ENCODE measurements around the gene ANKRD13A. TPM values are rescaled to one million over a fixed set of nuclear protein-coding genes. Genes with fewer than 3 reads are reported as not detected.
"Not testable (repeated sequence)": the region's sequence is repeated elsewhere in the genome, so short reads cannot be mapped to it uniquely, and the experiment has no call there.

Gene ANKRD13A
- total and polyA plus RNA-seq, 4 donors: 16.5 to 61.9 (median 37.3) TPM

GRCh38 chr12:110068654-110069053 is 69.4 kb downstream of the ANKRD13A start:
- H3K4me3 ChIP-seq (ENCODE audit: low read length in 2 of 2): no peak overlapping the region
- intact Hi-C loops (cut with DNase I): no loop called here
- no peaks in the 10 kb centered on the region for H3K9me3 ChIP-seq (ENCODE audit: control insufficient read depth, low read length)
- no peak for ATAC-seq (ENCODE audit: low FRiP score)
- H3K27ac ChIP-seq (ENCODE audit: low read depth in 1 of 2, low read length in 2 of 2): no peak overlapping the region
- H3K4me1 ChIP-seq (ENCODE audit: control insufficient read depth in 1 of 2, insufficient read depth in 2 of 2, low read length in 2 of 2): no peaks in the 10 kb centered on the region
- no peaks in the 10 kb centered on the region for H3K27me3 ChIP-seq (ENCODE audit: control insufficient read depth in 1 of 2, insufficient read depth in 2 of 2, low read length in 1 of 2)
- no peaks in the 10 kb centered on the region for H3K36me3 ChIP-seq (ENCODE audit: control insufficient read depth in 1 of 2, insufficient read depth in 2 of 2, low read length in 1 of 2)
- 95 to 97% methylated on average over 2 of the region's 2 CpGs for WGBS, 2 donors
- no peak for DNase-seq

- H3K4me3 ChIP-seq (ENCODE audit: low read length in 2 of 2): no peak overlapping the region
- no peaks in the 10 kb centered on the region for H3K9me3 ChIP-seq (ENCODE audit: control insufficient read depth, low read length)
- ATAC-seq (ENCODE audit: low FRiP score): no peak
- no peak overlapping the region for H3K27ac ChIP-seq (ENCODE audit: low read depth in 1 of 2, low read length in 2 of 2)
- intact Hi-C loops (cut with DNase I): no loop called here
- H3K36me3 ChIP-seq (ENCODE audit: control insufficient read depth in 1 of 2, insufficient read depth in 2 of 2, low read length in 1 of 2): no peaks in the 10 kb centered on the region
- no peaks in the 10 kb centered on the region for H3K27me3 ChIP-seq (ENCODE audit: control insufficient read depth in 1 of 2, insufficient read depth in 2 of 2, low read length in 1 of 2)
- DNase-seq: no peak
- H3K4me1 ChIP-seq (ENCODE audit: control insufficient read depth in 1 of 2, insufficient read depth in 2 of 2, low read length in 2 of 2): no peaks in the 10 kb centered on the region
Measured at GRCh38 chr12:110071504-110071903, 72.3 kb downstream of the ANKRD13A start.

GRCh38 chr12:110071967-110072366 is 72.7 kb downstream of the ANKRD13A start:
- Histone ChIP-seq H3K27me3 (ENCODE audit: control insufficient read depth in 1 of 2, insufficient read depth in 2 of 2, low read length in 1 of 2) (no peaks in the 10 kb centered on the region), H3K36me3 (ENCODE audit: control insufficient read depth in 1 of 2, insufficient read depth in 2 of 2, low read length in 1 of 2) (no peaks in the 10 kb centered on the region), H3K9me3 (ENCODE audit: control insufficient read depth, low read length) (no peaks in the 10 kb centered on the region), H3K4me1 (ENCODE audit: control insufficient read depth in 1 of 2, insufficient read depth in 2 of 2, low read length in 2 of 2) (no peaks in the 10 kb centered on the region), H3K27ac (ENCODE audit: low read depth in 1 of 2, low read length in 2 of 2) (no peak overlapping the region), H3K4me3 (ENCODE audit: low read length in 2 of 2) (no peak overlapping the region)
- DNase-seq (no peak), ATAC-seq (ENCODE audit: low FRiP score) (no peak)
- WGBS, 2 donors: 98 to 99% methylated on average over 3 of the region's 3 CpGs
- intact Hi-C loops (cut with DNase I): no loop called here

GRCh38 chr12:110072636-110073035 is 73.4 kb downstream of the ANKRD13A start:
- DNase-seq; H3K4me3 ChIP-seq (ENCODE audit: low read length in 2 of 2); H3K27me3 ChIP-seq (ENCODE audit: control insufficient read depth in 1 of 2, insufficient read depth in 2 of 2, low read length in 1 of 2); H3K27ac ChIP-seq (ENCODE audit: low read depth in 1 of 2, low read length in 2 of 2); intact Hi-C loops (cut with DNase I); H3K36me3 ChIP-seq (ENCODE audit: control insufficient read depth in 1 of 2, insufficient read depth in 2 of 2, low read length in 1 of 2); H3K4me1 ChIP-seq (ENCODE audit: control insufficient read depth in 1 of 2, insufficient read depth in 2 of 2, low read length in 2 of 2); H3K9me3 ChIP-seq (ENCODE audit: control insufficient read depth, low read length); ATAC-seq (ENCODE audit: low FRiP score): not testable (repeated sequence)
- WGBS, 2 donors: 73 to 79% methylated on average over 9 of the region's 9 CpGs

- Histone ChIP-seq H3K4me1 (ENCODE audit: control insufficient read depth in 1 of 2, insufficient read depth in 2 of 2, low read length in 2 of 2) (no peaks in the 10 kb centered on the region), H3K9me3 (ENCODE audit: control insufficient read depth, low read length) (no peaks in the 10 kb centered on the region), H3K36me3 (ENCODE audit: control insufficient read depth in 1 of 2, insufficient read depth in 2 of 2, low read length in 1 of 2) (no peaks in the 10 kb centered on the region), H3K4me3 (ENCODE audit: low read length in 2 of 2) (peak overlapping the region in 1 of 2 donors; percentile 41), H3K27me3 (ENCODE audit: control insufficient read depth in 1 of 2, insufficient read depth in 2 of 2, low read length in 1 of 2) (no peaks in the 10 kb centered on the region), H3K27ac (ENCODE audit: low read depth in 1 of 2, low read length in 2 of 2) (no peak overlapping the region)
- intact Hi-C loops (cut with DNase I): no loop called here
- DNase-seq: peak in 1 of 2 donors; percentile 72
- 11 to 12% methylated on average over 19 of the region's 19 CpGs for WGBS, 2 donors
- ATAC-seq (ENCODE audit: low FRiP score): peak; percentile 26
Measured at GRCh38 chr12:110073049-110073831, 74.0 kb downstream of the ANKRD13A start.

- Histone ChIP-seq H3K27me3 (ENCODE audit: control insufficient read depth in 1 of 2, insufficient read depth in 2 of 2, low read length in 1 of 2) (no peaks in the 10 kb centered on the region), H3K27ac (ENCODE audit: low read depth in 1 of 2, low read length in 2 of 2) (no peak overlapping the region), H3K9me3 (ENCODE audit: control insufficient read depth, low read length) (no peaks in the 10 kb centered on the region), H3K4me3 (ENCODE audit: low read length in 2 of 2) (no peak overlapping the region), H3K36me3 (ENCODE audit: control insufficient read depth in 1 of 2, insufficient read depth in 2 of 2, low read length in 1 of 2) (no peaks in the 10 kb centered on the region), H3K4me1 (ENCODE audit: control insufficient read depth in 1 of 2, insufficient read depth in 2 of 2, low read length in 2 of 2) (no peaks in the 10 kb centered on the region)
- no peak for ATAC-seq (ENCODE audit: low FRiP score)
- no peak for DNase-seq
- intact Hi-C loops (cut with DNase I): no loop called here
- WGBS, 2 donors: 85 to 89% methylated on average over 5 of the region's 5 CpGs
Measured at GRCh38 chr12:110074089-110074488, 74.9 kb downstream of the ANKRD13A start.

GRCh38 chr12:110075880-110076279 is 76.7 kb downstream of the ANKRD13A start:
- no peak overlapping the region for H3K4me3 ChIP-seq (ENCODE audit: low read length in 2 of 2)
- H3K4me1 ChIP-seq (ENCODE audit: control insufficient read depth in 1 of 2, insufficient read depth in 2 of 2, low read length in 2 of 2): no peaks in the 10 kb centered on the region
- no peak for ATAC-seq (ENCODE audit: low FRiP score)
- H3K9me3 ChIP-seq (ENCODE audit: control insufficient read depth, low read length): no peaks in the 10 kb centered on the region
- no peaks in the 10 kb centered on the region for H3K27me3 ChIP-seq (ENCODE audit: control insufficient read depth in 1 of 2, insufficient read depth in 2 of 2, low read length in 1 of 2)
- intact Hi-C loops (cut with DNase I): no loop called here
- WGBS, 2 donors: 98 to 100% methylated on average over 1 of the region's 1 CpG
- H3K36me3 ChIP-seq (ENCODE audit: control insufficient read depth in 1 of 2, insufficient read depth in 2 of 2, low read length in 1 of 2): no peaks in the 10 kb centered on the region
- H3K27ac ChIP-seq (ENCODE audit: low read depth in 1 of 2, low read length in 2 of 2): no peak overlapping the region
- no peak for DNase-seq

- WGBS, 2 donors: 84% methylated on average over 4 of the region's 4 CpGs
- no peak for ATAC-seq (ENCODE audit: low FRiP score)
Measured at GRCh38 chr12:110077800-110078199, 78.6 kb downstream of the ANKRD13A start.

More at GRCh38 chr12:110077800-110078199, 78.6 kb downstream of the ANKRD13A start:
- intact Hi-C loops (cut with DNase I): no loop called here
- no peaks in the 10 kb centered on the region for H3K9me3 ChIP-seq (ENCODE audit: control insufficient read depth, low read length)
- no peak overlapping the region for H3K27ac ChIP-seq (ENCODE audit: low read depth in 1 of 2, low read length in 2 of 2)
- DNase-seq: no peak
- H3K27me3 ChIP-seq (ENCODE audit: control insufficient read depth in 1 of 2, insufficient read depth in 2 of 2, low read length in 1 of 2): no peaks in the 10 kb centered on the region
- H3K36me3 ChIP-seq (ENCODE audit: control insufficient read depth in 1 of 2, insufficient read depth in 2 of 2, low read length in 1 of 2): no peaks in the 10 kb centered on the region
- no peak overlapping the region for H3K4me3 ChIP-seq (ENCODE audit: low read length in 2 of 2)
- H3K4me1 ChIP-seq (ENCODE audit: control insufficient read depth in 1 of 2, insufficient read depth in 2 of 2, low read length in 2 of 2): no peaks in the 10 kb centered on the region
